ENCODE data around the gene HIVEP3.
"Not testable (repeated sequence)": the region's sequence is repeated elsewhere in the genome, so short reads cannot be mapped to it uniquely, and the experiment has no call there.

Gene HIVEP3

GRCh38 chr1:41918450-41919043, at the start of gene HIVEP3:
TSS of gene HIVEP3 (minus strand) at chr1:41918922.
- no peaks in the 10 kb centered on the region for H3K36me3 ChIP-seq (ENCODE audit: insufficient read depth, low read length)
- peak within 1 kb of the TSS; percentile 56 for H3K9ac ChIP-seq (ENCODE audit: low read length)
- no peaks in the 10 kb centered on the region for H3K9me3 ChIP-seq (ENCODE audit: low read length)
- H3K27me3 ChIP-seq (ENCODE audit: control insufficient read depth in 1 of 2, insufficient read depth in 2 of 2, low read length in 2 of 2): no peaks in the 10 kb centered on the region
- peaks cover 21% of the 10 kb centered on the region for H3K4me1 ChIP-seq (ENCODE audit: insufficient read depth, low read length)
- H3K27ac ChIP-seq (ENCODE audit: low read depth, low read length): peak within 1 kb of the TSS; percentile 67
- peak within 1 kb of the TSS; percentile 67 to 82 for H3K4me3 ChIP-seq (ENCODE audit: low read depth in 1 of 2, low read length in 2 of 2)

GRCh38 chr1:41964400-41964799, 45.7 kb upstream of the HIVEP3 start:
- no peak overlapping the region for H3K4me3 ChIP-seq (ENCODE audit: low read depth in 1 of 2, low read length in 2 of 2)
- H3K9ac ChIP-seq (ENCODE audit: low read length): no peak overlapping the region
- H3K36me3 ChIP-seq (ENCODE audit: insufficient read depth, low read length): no peaks in the 10 kb centered on the region
- no peaks in the 10 kb centered on the region for H3K4me1 ChIP-seq (ENCODE audit: insufficient read depth, low read length)
- no peak overlapping the region for H3K27ac ChIP-seq (ENCODE audit: low read depth, low read length)
- H3K27me3 ChIP-seq (ENCODE audit: control insufficient read depth in 1 of 2, insufficient read depth in 2 of 2, low read length in 2 of 2): no peaks in the 10 kb centered on the region
- no peaks in the 10 kb centered on the region for H3K9me3 ChIP-seq (ENCODE audit: low read length)

- Histone ChIP-seq H3K4me1 (ENCODE audit: insufficient read depth, low read length) (no peaks in the 10 kb centered on the region), H3K9ac (ENCODE audit: low read length) (no peak overlapping the region)
Measured at GRCh38 chr1:41963636-41964035, 44.9 kb upstream of the HIVEP3 start.

GRCh38 chr1:41958015-41958673, 39.4 kb upstream of the HIVEP3 start:
- Histone ChIP-seq H3K4me1 (ENCODE audit: insufficient read depth, low read length) (no peaks in the 10 kb centered on the region), H3K9ac (ENCODE audit: low read length) (no peak overlapping the region), H3K27ac (ENCODE audit: low read depth, low read length) (no peak overlapping the region), H3K36me3 (ENCODE audit: insufficient read depth, low read length) (no peaks in the 10 kb centered on the region), H3K4me3 (ENCODE audit: low read depth in 1 of 2, low read length in 2 of 2) (no peak overlapping the region), H3K9me3 (ENCODE audit: low read length) (no peaks in the 10 kb centered on the region), H3K27me3 (ENCODE audit: control insufficient read depth in 1 of 2, insufficient read depth in 2 of 2, low read length in 2 of 2) (no peaks in the 10 kb centered on the region)

More at GRCh38 chr1:41963636-41964035, 44.9 kb upstream of the HIVEP3 start:
- no peaks in the 10 kb centered on the region for H3K9me3 ChIP-seq (ENCODE audit: low read length)
- H3K4me3 ChIP-seq (ENCODE audit: low read depth in 1 of 2, low read length in 2 of 2): no peak overlapping the region
- no peaks in the 10 kb centered on the region for H3K27me3 ChIP-seq (ENCODE audit: control insufficient read depth in 1 of 2, insufficient read depth in 2 of 2, low read length in 2 of 2)
- no peaks in the 10 kb centered on the region for H3K36me3 ChIP-seq (ENCODE audit: insufficient read depth, low read length)
- no peak overlapping the region for H3K27ac ChIP-seq (ENCODE audit: low read depth, low read length)

- Histone ChIP-seq H3K27ac (ENCODE audit: low read depth, low read length) (no peak overlapping the region), H3K36me3 (ENCODE audit: insufficient read depth, low read length) (no peaks in the 10 kb centered on the region), H3K4me1 (ENCODE audit: insufficient read depth, low read length) (no peaks in the 10 kb centered on the region), H3K27me3 (ENCODE audit: control insufficient read depth in 1 of 2, insufficient read depth in 2 of 2, low read length in 2 of 2) (no peaks in the 10 kb centered on the region), H3K9me3 (ENCODE audit: low read length) (no peaks in the 10 kb centered on the region), H3K4me3 (ENCODE audit: low read depth in 1 of 2, low read length in 2 of 2) (no peak overlapping the region), H3K9ac (ENCODE audit: low read length) (no peak overlapping the region)
Measured at GRCh38 chr1:41957568-41957967, 38.8 kb upstream of the HIVEP3 start.

GRCh38 chr1:41955461-41956159, 36.9 kb upstream of the HIVEP3 start:
- no peak overlapping the region for H3K9ac ChIP-seq (ENCODE audit: low read length)
- H3K27ac ChIP-seq (ENCODE audit: low read depth, low read length): no peak overlapping the region
- H3K4me1 ChIP-seq (ENCODE audit: insufficient read depth, low read length): no peaks in the 10 kb centered on the region
- H3K4me3 ChIP-seq (ENCODE audit: low read depth in 1 of 2, low read length in 2 of 2): no peak overlapping the region
- H3K36me3 ChIP-seq (ENCODE audit: insufficient read depth, low read length): no peaks in the 10 kb centered on the region
- no peaks in the 10 kb centered on the region for H3K9me3 ChIP-seq (ENCODE audit: low read length)
- H3K27me3 ChIP-seq (ENCODE audit: control insufficient read depth in 1 of 2, insufficient read depth in 2 of 2, low read length in 2 of 2): no peaks in the 10 kb centered on the region

- Histone ChIP-seq H3K4me1 (ENCODE audit: insufficient read depth, low read length) (no peaks in the 10 kb centered on the region), H3K4me3 (ENCODE audit: low read depth in 1 of 2, low read length in 2 of 2) (no peak overlapping the region), H3K27me3 (ENCODE audit: control insufficient read depth in 1 of 2, insufficient read depth in 2 of 2, low read length in 2 of 2) (no peaks in the 10 kb centered on the region), H3K9me3 (ENCODE audit: low read length) (no peaks in the 10 kb centered on the region), H3K9ac (ENCODE audit: low read length) (no peak overlapping the region), H3K36me3 (ENCODE audit: insufficient read depth, low read length) (no peaks in the 10 kb centered on the region), H3K27ac (ENCODE audit: low read depth, low read length) (no peak overlapping the region)
Measured at GRCh38 chr1:41954533-41954944, 35.8 kb upstream of the HIVEP3 start.

GRCh38 chr1:41953291-41953690, 34.6 kb upstream of the HIVEP3 start:
- H3K9me3 ChIP-seq (ENCODE audit: low read length): no peaks in the 10 kb centered on the region
- no peaks in the 10 kb centered on the region for H3K27me3 ChIP-seq (ENCODE audit: control insufficient read depth in 1 of 2, insufficient read depth in 2 of 2, low read length in 2 of 2)
- H3K4me3 ChIP-seq (ENCODE audit: low read depth in 1 of 2, low read length in 2 of 2): no peak overlapping the region
- H3K27ac ChIP-seq (ENCODE audit: low read depth, low read length): no peak overlapping the region
- H3K4me1 ChIP-seq (ENCODE audit: insufficient read depth, low read length): no peaks in the 10 kb centered on the region
- no peaks in the 10 kb centered on the region for H3K36me3 ChIP-seq (ENCODE audit: insufficient read depth, low read length)
- no peak overlapping the region for H3K9ac ChIP-seq (ENCODE audit: low read length)

GRCh38 chr1:41952208-41952607, 33.5 kb upstream of the HIVEP3 start:
- no peaks in the 10 kb centered on the region for H3K9me3 ChIP-seq (ENCODE audit: low read length)
- H3K36me3 ChIP-seq (ENCODE audit: insufficient read depth, low read length): no peaks in the 10 kb centered on the region
- no peaks in the 10 kb centered on the region for H3K27me3 ChIP-seq (ENCODE audit: control insufficient read depth in 1 of 2, insufficient read depth in 2 of 2, low read length in 2 of 2)
- H3K4me3 ChIP-seq (ENCODE audit: low read depth in 1 of 2, low read length in 2 of 2): no peak overlapping the region
- no peak overlapping the region for H3K27ac ChIP-seq (ENCODE audit: low read depth, low read length)
- H3K9ac ChIP-seq (ENCODE audit: low read length): no peak overlapping the region
- no peaks in the 10 kb centered on the region for H3K4me1 ChIP-seq (ENCODE audit: insufficient read depth, low read length)

- H3K27me3 ChIP-seq (ENCODE audit: control insufficient read depth in 1 of 2, insufficient read depth in 2 of 2, low read length in 2 of 2); H3K9ac ChIP-seq (ENCODE audit: low read length); H3K27ac ChIP-seq (ENCODE audit: low read depth, low read length); H3K4me3 ChIP-seq (ENCODE audit: low read depth in 1 of 2, low read length in 2 of 2); H3K36me3 ChIP-seq (ENCODE audit: insufficient read depth, low read length); H3K9me3 ChIP-seq (ENCODE audit: low read length); H3K4me1 ChIP-seq (ENCODE audit: insufficient read depth, low read length): not testable (repeated sequence)
Measured at GRCh38 chr1:41951492-41951891, 32.8 kb upstream of the HIVEP3 start.

- Histone ChIP-seq H3K4me1 (ENCODE audit: insufficient read depth, low read length) (no peaks in the 10 kb centered on the region), H3K9me3 (ENCODE audit: low read length) (no peaks in the 10 kb centered on the region), H3K9ac (ENCODE audit: low read length) (no peak overlapping the region), H3K27ac (ENCODE audit: low read depth, low read length) (no peak overlapping the region), H3K4me3 (ENCODE audit: low read depth in 1 of 2, low read length in 2 of 2) (no peak overlapping the region), H3K27me3 (ENCODE audit: control insufficient read depth in 1 of 2, insufficient read depth in 2 of 2, low read length in 2 of 2) (no peaks in the 10 kb centered on the region), H3K36me3 (ENCODE audit: insufficient read depth, low read length) (no peaks in the 10 kb centered on the region)
Measured at GRCh38 chr1:41950820-41951219, 32.1 kb upstream of the HIVEP3 start.
